Tibial nerve (tissue), 4 donors: ENCODE data around the gene GRK1.

Experiments
- EP300 ChIP-seq, 2 donors: sonication (generic); formaldehyde crosslinking; IDR thresholded peaks; one replicate each; pipeline ENCODE4 v1.6.1; 2017; ENCODE audit warnings: antibody characterized with exemption in 2 of 2, mild to moderate bottlenecking in 1 of 2
- POLR2A ChIP-seq, 2 donors: fragments of 450-650 bp; IDR thresholded peaks; one replicate each; pipeline ENCODE4 v1.6.1; 2017; ENCODE audit warnings: antibody characterized with exemption in 2 of 2, mild to moderate bottlenecking in 2 of 2, moderate library complexity in 2 of 2
- TF ChIP-seq, protein P1 (sequence below), 5 experiments: fragments of 200-600 bp in 3 of 5; fragments of 450-650 bp in 2 of 5; sonication (generic) in 3 of 5; IDR thresholded peaks; one replicate each; pipeline ENCODE4 v1.5.1; 2016 to 2019; ENCODE audit warnings: antibody characterized with exemption in 5 of 5, mild to moderate bottlenecking in 3 of 5, moderate library complexity in 2 of 5

DNA sequence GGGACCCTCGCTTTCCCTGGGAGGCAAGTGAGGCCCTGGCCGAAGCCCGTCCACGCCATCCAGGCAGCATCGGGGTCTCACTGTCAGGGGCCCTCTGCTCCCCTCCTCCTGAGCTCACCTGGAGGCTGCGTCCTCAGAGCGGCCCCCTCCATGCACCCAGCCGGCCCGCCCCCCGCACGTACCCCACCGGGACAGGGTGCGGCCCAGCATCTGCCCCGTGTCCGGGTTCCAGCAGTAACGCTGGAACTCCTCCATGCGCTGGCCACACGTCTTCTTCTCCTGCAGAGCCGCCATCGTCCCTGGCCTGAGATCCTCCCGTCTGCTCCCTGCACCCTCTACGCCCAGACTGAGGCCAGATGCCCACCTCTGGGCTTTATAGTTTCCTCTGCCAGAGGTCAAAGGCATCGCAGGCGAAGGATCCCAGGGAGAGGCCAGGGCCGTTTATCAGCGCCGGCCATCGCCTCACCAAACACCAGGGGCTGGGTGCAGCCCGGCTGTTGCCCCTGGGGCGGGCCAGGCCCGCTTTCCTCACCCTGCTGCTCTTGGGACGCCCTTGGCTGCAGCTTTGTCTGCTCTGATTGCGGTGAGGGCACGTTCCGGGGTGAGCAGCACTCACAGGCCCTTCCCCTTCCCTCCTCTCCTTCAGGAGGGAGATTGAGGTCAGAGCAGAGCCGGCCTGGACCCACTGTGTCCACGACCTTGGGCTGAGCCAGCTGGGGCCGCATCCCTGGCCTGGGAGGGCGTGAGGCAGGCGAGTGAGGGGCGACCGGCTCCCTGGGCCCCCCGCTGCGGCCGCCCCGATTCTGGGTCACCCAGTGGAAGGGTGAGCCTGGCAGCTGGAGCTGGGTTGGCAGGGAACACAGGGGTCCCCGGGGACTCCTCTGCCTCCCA is 8.9 kb upstream of the GRK1 start, which contains the start of gene ATP4B:
- TF ChIP-seq, protein P1, sequence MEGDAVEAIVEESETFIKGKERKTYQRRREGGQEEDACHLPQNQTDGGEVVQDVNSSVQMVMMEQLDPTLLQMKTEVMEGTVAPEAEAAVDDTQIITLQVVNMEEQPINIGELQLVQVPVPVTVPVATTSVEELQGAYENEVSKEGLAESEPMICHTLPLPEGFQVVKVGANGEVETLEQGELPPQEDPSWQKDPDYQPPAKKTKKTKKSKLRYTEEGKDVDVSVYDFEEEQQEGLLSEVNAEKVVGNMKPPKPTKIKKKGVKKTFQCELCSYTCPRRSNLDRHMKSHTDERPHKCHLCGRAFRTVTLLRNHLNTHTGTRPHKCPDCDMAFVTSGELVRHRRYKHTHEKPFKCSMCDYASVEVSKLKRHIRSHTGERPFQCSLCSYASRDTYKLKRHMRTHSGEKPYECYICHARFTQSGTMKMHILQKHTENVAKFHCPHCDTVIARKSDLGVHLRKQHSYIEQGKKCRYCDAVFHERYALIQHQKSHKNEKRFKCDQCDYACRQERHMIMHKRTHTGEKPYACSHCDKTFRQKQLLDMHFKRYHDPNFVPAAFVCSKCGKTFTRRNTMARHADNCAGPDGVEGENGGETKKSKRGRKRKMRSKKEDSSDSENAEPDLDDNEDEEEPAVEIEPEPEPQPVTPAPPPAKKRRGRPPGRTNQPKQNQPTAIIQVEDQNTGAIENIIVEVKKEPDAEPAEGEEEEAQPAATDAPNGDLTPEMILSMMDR (IDR thresholded peaks at IDR 0.05), result no peak
- TF ChIP-seq POLR2A (IDR thresholded peaks at IDR 0.05) (no peak), EP300 (IDR thresholded peaks at IDR 0.05) (no peak)
